Thyroid gland (tissue), 4 donors: Measurements from ENCODE around the gene IFT25.

Experiments used
- CTCF ChIP-seq, 6 experiments: fragments of 200-600 bp in 3 of 6; fragments of 450-650 bp in 3 of 6; sonication (generic) in 3 of 6; IDR thresholded peaks; one replicate each; pipeline ENCODE4 v1.5.1; 2016 to 2019; ENCODE audit warnings: antibody characterized with exemption in 6 of 6, mild to moderate bottlenecking in 2 of 6, inconsistent platforms in 1 of 6, moderate library complexity in 1 of 6
- POLR2A ChIP-seq, 2 donors: fragments of 450-650 bp; IDR thresholded peaks; one replicate each; pipeline ENCODE4 v1.6.1; 2017; ENCODE audit warnings: antibody characterized with exemption in 2 of 2, mild to moderate bottlenecking in 2 of 2, moderate library complexity in 1 of 2

- no peak for TF ChIP-seq POLR2A (IDR thresholded peaks at IDR 0.05)
- TF ChIP-seq CTCF (IDR thresholded peaks at IDR 0.05) = no peak
Measured at GRCh38 chr1:53918343-53918742, 27.2 kb downstream of the IFT25 start.
